ENCODE measurements around the gene B4GALT1.

GRCh38 chr9:33135470-33135958 is 31.6 kb downstream of the B4GALT1 start:
- no peak for TF ChIP-seq CTCF (IDR thresholded peaks at IDR 0.05; ENCODE audit: poor library complexity)
- TF ChIP-seq EZH2 (IDR thresholded peaks at IDR 0.05; ENCODE audit: borderline replicate concordance): no peak
- TF ChIP-seq EZH2phosphoT487 (IDR thresholded peaks at IDR 0.05; ENCODE audit: low read depth, severe bottlenecking, unreplicated experiment): no peak

Data from hepatocyte (in vitro differentiated cells).